Transverse colon (tissue), 4 donors: ENCODE measurements around the gene TICRR.

Experiments used
- EP300 ChIP-seq: sonication (generic); formaldehyde crosslinking; IDR thresholded peaks from one replicate; pipeline ENCODE4 v1.6.1; 2017; ENCODE audit warnings: antibody characterized with exemption, low read depth
- POLR2A ChIP-seq: fragments of 450-650 bp; IDR thresholded peaks from one replicate; pipeline ENCODE4 v1.6.1; 2016; ENCODE audit warnings: antibody characterized with exemption, mild to moderate bottlenecking, moderate library complexity
- POLR2AphosphoS5 ChIP-seq, 3 donors: sonication (generic); formaldehyde crosslinking; IDR thresholded peaks; one replicate each; pipeline ENCODE4 v1.6.1; 2016; ENCODE audit warnings: antibody characterized with exemption in 3 of 3
- TF ChIP-seq, protein P1 (sequence below), 5 experiments: fragments of 200-600 bp in 3 of 5; fragments of 450-650 bp in 2 of 5; sonication (generic) in 3 of 5; IDR thresholded peaks; 1 replicate in 2 of 5; 2 replicates in 3 of 5; pipeline ENCODE4 v1.5.1; 2016 to 2017; ENCODE audit warnings: antibody characterized with exemption in 5 of 5, inconsistent platforms in 3 of 5, mild to moderate bottlenecking in 2 of 5, moderate library complexity in 1 of 5

DNA sequence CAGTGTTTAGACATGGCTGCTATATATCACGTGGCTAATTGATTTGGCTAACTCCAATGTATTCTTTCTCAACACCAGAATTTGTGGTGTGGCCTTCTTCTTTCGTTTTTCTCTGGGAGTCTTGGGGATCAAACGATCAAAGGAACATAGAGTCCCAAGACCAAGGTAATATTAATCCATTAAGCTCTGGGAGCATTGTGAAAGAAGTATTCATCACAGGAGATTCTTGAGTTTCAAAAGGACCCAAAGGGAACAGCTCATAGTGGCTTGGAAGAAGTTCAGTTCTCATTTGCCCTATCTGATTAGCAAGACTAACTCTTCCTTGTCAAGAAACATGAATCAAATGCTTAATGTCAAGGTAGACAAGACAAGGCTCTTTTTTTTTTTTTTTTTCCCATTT lies 32.9 kb upstream of the TICRR start:
- TF ChIP-seq, protein P1, sequence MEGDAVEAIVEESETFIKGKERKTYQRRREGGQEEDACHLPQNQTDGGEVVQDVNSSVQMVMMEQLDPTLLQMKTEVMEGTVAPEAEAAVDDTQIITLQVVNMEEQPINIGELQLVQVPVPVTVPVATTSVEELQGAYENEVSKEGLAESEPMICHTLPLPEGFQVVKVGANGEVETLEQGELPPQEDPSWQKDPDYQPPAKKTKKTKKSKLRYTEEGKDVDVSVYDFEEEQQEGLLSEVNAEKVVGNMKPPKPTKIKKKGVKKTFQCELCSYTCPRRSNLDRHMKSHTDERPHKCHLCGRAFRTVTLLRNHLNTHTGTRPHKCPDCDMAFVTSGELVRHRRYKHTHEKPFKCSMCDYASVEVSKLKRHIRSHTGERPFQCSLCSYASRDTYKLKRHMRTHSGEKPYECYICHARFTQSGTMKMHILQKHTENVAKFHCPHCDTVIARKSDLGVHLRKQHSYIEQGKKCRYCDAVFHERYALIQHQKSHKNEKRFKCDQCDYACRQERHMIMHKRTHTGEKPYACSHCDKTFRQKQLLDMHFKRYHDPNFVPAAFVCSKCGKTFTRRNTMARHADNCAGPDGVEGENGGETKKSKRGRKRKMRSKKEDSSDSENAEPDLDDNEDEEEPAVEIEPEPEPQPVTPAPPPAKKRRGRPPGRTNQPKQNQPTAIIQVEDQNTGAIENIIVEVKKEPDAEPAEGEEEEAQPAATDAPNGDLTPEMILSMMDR (IDR thresholded peaks at IDR 0.05) = no peak
- TF ChIP-seq POLR2AphosphoS5 (IDR thresholded peaks at IDR 0.05) (no peak), POLR2A (no peak), EP300 (no peak)
